ENCODE results near the gene MYO3B. TPM values are rescaled to one million over a fixed set of nuclear protein-coding genes. Genes with fewer than 3 reads are reported as not detected.

MYO3B gene
- total RNA-seq, 1 donor from 2014 or later = not detected

DNA sequence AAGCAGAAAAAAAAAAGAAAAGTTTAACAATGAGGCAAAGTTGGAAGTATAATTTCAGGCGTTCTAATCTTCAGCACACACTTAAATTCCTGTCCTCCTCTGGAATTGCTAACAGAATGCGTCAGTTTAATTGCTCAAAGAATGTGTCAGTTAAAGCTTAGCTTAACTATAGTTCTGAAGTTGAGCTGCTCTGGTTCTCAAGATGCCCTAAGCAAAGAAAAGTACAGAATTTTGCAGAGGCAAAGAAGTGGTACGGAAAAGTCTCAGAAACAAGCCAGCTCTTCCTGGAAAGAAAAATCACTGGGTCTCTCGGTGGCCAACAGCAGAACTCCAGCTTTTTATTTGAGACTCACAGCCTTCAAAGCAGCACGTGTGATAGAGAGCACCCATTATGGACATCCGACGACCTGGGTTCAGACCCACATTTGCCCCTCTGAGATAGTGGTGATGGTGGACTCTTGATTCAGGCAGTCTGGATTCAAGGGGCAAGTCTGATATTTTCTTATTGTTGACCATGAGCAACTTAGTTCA, 22.2 kb upstream of the MYO3B start:
- H3K4me1 Mint-ChIP-seq = peaks cover 6% of the 10 kb centered on the region
- no peak overlapping the region for H3K4me3 Mint-ChIP-seq
- no peaks in the 10 kb centered on the region for H3K27me3 Mint-ChIP-seq (ENCODE audit: low read depth)
- H3K36me3 Mint-ChIP-seq (ENCODE audit: low read depth) = no peaks in the 10 kb centered on the region
- H3K27ac Mint-ChIP-seq (ENCODE audit: unreplicated experiment) = no peak overlapping the region
- DNase-seq (ENCODE audit: low read depth, low spot score) = no peak
- no peak for TF ChIP-seq CTCF (conservative IDR thresholded peaks at IDR 0.05)
- H3K9me3 Mint-ChIP-seq = no peaks in the 10 kb centered on the region

- no peak overlapping the region for H3K4me3 Mint-ChIP-seq
- no peak overlapping the region for H3K27ac Mint-ChIP-seq (ENCODE audit: unreplicated experiment)
- H3K36me3 Mint-ChIP-seq (ENCODE audit: low read depth) = no peaks in the 10 kb centered on the region
- no peak for DNase-seq (ENCODE audit: low read depth, low spot score)
- no peaks in the 10 kb centered on the region for H3K9me3 Mint-ChIP-seq
- H3K4me1 Mint-ChIP-seq = peaks cover 6% of the 10 kb centered on the region
- no peak for TF ChIP-seq CTCF (conservative IDR thresholded peaks at IDR 0.05)
- H3K27me3 Mint-ChIP-seq (ENCODE audit: low read depth) = no peaks in the 10 kb centered on the region
Measured at GRCh38 chr2:170156592-170156991, 21.4 kb upstream of the MYO3B start.

GRCh38 chr2:170157025-170157684, 20.8 kb upstream of the MYO3B start:
- no peak for TF ChIP-seq CTCF (conservative IDR thresholded peaks at IDR 0.05)
- no peaks in the 10 kb centered on the region for H3K9me3 Mint-ChIP-seq
- H3K36me3 Mint-ChIP-seq (ENCODE audit: low read depth) = no peaks in the 10 kb centered on the region
- peaks cover 6% of the 10 kb centered on the region for H3K4me1 Mint-ChIP-seq
- H3K27me3 Mint-ChIP-seq (ENCODE audit: low read depth) = peaks cover 2% of the 10 kb centered on the region
- H3K27ac Mint-ChIP-seq (ENCODE audit: unreplicated experiment) = no peak overlapping the region
- no peak overlapping the region for H3K4me3 Mint-ChIP-seq
- DNase-seq (ENCODE audit: low read depth, low spot score) = no peak

GRCh38 chr2:170159060-170159459, 18.9 kb upstream of the MYO3B start:
- no peak overlapping the region for H3K4me3 Mint-ChIP-seq

DNA sequence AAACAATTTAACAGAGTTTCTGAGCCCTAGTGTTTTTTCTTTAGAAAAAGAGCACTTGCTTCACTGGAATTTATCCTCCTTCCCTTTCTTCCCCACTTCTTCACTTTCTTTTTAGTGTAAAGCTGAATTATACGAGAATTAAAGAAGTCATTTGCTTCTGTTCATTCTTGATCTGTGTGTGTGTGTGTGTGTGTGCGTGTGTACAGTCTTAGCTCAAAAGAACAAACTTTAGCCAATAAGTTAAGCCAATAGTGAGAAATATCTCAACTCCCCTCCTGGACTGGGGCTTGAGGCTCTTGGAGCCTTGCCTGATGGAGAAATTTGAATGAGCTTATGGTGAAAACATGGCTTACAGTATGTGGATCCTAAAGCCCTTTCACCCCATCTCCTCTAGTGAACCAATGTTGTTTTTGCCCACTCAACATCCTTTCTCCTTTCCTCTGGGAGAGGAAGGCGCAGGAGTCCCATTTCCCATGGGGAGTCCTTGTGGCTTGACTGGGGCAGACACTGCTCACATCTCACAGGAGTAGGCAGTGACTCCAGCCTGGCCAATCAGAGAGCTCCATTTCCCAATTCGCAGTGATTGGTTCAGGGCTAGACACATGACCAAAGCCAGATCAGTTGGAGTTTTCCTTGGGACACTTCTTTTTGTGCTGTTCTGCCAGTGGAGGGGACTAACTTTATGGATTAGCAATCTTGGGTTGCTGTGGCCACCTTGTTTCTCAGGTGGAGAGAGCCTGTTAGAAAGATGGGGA, 16.3 kb upstream of the MYO3B start:
- H3K4me3 Mint-ChIP-seq = no peak overlapping the region
- H3K9me3 Mint-ChIP-seq = no peaks in the 10 kb centered on the region
- DNase-seq (ENCODE audit: low read depth, low spot score) = no peak
- H3K36me3 Mint-ChIP-seq (ENCODE audit: low read depth) = no peaks in the 10 kb centered on the region
- H3K27ac Mint-ChIP-seq (ENCODE audit: unreplicated experiment) = no peak overlapping the region
- TF ChIP-seq CTCF (conservative IDR thresholded peaks at IDR 0.05) = no peak
- H3K27me3 Mint-ChIP-seq (ENCODE audit: low read depth) = peaks cover 2% of the 10 kb centered on the region
- H3K4me1 Mint-ChIP-seq = no peaks in the 10 kb centered on the region

More at GRCh38 chr2:170159060-170159459, 18.9 kb upstream of the MYO3B start:
- Mint-ChIP-seq H3K27ac (ENCODE audit: unreplicated experiment) (no peak overlapping the region), H3K9me3 (no peaks in the 10 kb centered on the region), H3K4me1 (peaks cover 6% of the 10 kb centered on the region), H3K27me3 (ENCODE audit: low read depth) (peaks cover 2% of the 10 kb centered on the region), H3K36me3 (ENCODE audit: low read depth) (no peaks in the 10 kb centered on the region)
- no peak for TF ChIP-seq CTCF (conservative IDR thresholded peaks at IDR 0.05)
- no peak for DNase-seq (ENCODE audit: low read depth, low spot score)

All from neural crest cell (in vitro differentiated cells).